CD1c-positive myeloid dendritic cell (primary cell): Measurements from ENCODE around the gene NTN1.

Experiments used
- DNase-seq: peaks from one replicate; pipeline ENCODE4 v3.0.0-alpha.2; 2016; ENCODE audit errors: extremely low spot score

The NTN1 gene

DNA sequence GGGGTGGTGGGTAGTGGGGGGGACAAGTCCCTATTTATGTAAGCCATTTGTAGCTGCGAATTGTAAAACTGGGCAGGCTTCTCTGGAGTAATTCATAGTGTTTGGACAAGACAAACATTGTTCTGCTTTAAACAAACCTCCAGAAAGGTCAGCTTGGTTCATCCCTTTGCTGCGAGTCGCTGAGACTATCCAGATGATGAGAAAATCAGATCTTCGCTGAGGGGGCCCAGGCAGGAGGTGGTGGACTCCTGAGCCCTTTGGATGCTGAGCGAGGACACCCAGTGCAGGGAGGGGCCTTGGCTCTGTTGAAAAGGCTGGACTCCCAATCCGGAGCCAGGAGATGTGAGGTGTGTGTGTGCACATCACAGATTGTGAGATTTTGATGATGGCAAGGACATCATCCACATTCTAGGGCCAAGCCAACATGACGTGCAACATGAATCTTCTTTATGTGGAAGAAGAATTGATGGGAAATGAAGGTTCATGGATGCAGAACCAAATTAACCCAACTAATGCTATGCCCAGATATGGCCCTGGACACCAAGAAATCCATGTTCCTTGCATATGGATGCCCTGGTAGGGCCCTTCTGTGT, 15.0 kb upstream of the NTN1 start:
- no peak for DNase-seq

DNA sequence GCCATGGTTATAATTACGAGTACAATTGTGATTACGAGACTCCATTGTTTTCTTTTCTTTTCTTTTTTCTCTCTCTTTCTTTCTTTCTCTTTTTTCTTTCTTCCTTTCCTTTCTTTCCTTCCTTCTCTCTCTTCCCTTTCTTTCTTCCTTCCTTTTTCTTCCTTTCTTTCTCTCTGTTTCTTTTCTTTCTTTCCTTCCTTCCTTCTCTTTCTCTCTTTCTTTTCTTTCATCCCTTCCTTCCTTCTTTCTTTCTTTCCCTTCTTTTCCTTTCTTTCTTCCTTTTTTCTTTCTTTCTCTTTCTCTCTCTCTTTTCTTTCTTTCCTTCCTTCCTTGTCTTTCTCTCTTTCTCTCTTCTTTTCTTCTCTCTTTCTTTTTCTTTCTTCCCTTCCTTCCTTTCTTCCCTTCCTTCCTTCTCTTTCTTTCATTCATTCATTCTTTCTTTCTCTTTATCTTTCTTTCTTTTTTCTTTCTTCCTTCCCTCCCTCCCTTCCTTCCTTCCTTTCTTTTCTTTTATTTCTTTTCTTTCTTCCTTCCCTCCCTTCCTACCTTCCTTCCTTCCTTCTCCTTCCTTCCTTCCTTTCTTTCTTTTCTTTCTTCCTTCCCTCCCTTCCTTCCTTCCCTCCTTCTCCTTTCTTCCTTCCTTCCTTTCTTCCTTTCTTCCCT, 14.1 kb upstream of the NTN1 start:
- DNase-seq, result no peak

DNA sequence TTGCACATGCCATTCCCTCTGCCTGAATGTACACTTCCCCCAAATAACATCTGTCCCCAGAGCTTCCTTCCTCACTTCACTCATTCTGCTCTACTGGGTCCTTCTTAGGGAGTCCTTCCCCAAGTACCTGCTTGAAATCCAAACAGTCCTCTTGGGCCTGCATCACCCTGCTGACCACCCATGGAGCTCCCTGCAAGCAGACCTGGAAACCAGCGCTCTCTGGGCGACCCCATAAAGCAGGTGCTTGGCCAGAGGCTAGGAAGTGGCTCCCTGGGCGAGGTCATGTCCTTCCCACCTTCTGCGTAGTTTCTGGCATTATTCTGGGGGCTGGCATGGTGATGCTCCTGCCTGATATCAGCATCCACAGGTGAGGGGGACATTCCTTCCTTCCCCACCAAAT, 12.2 kb upstream of the NTN1 start:
- no peak for DNase-seq

DNA sequence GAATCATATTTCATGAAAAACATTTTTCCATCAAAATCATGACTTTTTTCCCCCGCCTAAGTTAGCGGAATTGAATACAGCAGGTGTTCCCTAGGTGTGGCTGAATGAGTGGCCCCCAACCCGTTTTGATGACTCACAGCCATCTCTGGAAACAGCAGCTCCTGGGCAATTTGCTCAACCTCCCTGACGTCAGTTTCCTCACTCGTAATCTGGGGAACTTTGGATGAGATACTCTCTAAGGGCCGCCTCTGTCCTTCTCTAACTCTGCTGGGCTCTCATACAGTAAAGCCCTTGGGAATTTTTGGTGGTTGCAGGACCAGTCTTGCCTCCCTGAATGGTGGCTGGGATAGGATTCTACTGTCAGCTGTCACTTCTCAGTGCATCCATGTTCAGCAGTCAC, 11.6 kb upstream of the NTN1 start:
- no peak for DNase-seq

DNA sequence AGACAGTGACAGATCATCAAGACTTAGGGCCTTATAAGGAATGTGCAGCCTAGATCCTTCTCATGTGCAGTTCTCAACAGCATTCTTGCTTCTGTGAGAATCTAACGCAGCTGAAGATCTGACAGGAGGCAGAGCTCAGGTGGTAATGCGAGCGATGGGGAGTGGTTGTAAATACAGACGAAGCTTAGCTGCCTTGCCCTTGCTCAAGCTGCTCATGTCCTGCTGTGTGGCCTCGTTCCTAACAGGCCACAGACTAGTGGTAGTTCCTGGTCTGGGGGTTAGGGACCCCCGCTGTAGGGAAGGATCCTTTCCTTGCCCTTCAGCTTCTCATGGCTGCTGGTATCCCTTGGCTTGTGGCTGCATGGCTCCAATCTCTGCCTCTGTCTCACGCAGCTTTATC, 10.3 kb upstream of the NTN1 start:
- no peak for DNase-seq

DNA sequence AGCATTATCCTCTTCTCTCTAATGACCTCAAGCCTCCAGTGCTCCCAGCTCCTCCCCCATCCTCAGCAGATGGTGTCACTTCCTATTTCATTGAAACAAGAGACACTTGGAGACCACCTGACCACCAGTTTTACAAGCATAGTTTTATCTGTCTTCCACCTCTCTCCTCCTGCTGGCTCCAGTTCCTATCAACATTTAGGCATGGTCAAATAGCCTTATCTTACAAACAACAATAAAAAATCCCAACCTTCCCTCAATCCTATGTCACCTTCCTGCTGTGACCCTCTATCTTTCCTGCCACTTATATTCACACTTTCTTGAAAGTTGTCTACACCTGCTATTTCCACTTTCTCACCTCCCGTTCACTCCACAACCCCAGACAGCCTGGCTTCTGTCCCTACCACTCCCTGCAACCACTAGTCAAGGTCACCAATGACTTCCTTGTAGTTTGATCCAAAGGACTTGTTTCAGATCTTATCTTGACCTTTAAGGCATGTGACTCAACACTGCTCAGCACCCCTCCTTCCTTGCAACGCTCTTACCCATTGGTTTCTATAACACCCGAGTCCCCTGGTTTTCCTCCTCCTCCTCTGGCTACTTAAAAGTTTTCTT, 4.3 kb upstream of the NTN1 start:
- DNase-seq, result peak; percentile 33

DNA sequence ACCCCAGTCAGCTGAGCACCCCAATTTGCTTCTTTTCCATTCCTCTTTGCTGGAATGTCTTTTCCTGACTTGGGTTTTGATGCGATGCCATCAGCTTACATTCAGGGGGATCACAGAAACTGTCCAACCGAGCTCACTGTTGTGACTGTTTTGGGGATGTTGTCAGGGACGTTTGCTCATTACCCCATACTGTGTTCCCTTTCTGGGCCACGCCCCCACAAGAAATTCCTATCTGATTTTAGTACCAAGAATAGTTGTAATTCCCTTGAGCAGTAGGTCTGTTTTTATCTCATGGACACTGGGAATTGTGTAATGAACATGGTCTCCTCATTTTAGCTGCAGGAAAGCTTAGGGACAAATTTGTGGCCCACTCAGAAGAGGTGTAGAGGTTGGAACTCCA, 2.6 kb upstream of the NTN1 start:
- DNase-seq, result no peak

DNA sequence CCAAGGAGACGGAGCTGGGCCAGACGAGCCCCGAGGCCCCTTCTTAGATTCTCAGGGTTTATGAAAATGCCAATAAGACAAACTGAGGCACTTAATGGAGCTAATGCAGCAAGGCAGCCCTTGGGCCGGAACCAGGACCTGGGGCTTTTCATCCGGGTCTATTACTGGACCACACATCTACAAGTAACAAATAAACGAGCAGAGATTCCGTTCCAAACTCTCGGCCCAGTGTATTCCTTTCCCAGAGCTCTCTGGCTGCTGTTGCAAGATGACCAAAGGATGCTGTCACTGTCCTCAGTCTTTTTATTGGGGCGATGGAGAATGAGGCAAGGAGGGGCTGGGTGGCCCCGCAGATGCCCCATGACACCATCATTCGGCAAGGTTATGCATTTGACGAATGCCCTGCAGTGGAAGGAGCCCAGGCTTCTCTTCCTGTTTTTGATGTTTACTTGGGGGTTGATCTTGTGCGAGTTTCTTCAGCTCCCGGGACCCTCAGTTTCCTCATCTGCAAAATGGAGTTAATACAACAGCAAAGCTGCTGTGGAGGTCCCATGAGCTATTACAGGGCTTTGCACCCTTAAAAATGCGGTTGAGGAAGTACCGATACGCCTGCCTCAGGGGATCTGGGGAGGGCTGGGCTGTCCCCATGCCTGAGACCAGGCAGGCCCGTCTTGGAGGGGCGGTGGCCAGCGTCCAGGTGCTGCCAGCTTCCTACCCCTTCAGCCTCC, 1.1 kb upstream of the NTN1 start:
- DNase-seq, result peak; percentile 11

DNA sequence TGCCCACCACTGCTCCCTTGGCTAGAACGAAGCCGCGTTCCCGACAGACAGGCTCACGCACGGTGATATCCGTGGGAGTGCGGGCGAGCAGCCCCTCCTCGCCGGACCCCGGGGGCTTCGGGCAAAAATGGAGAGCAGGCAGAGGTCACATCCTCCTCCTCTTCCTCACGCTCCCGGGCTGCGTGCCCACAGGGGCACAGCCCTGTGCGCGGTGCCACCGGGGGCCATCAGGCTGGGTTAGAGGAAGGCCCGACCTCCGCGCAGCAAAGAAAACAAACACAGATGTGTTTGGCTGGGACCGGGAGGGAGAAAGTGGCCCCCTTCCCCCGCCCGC, 519 bp upstream of the NTN1 start:
- DNase-seq, result no peak

DNA sequence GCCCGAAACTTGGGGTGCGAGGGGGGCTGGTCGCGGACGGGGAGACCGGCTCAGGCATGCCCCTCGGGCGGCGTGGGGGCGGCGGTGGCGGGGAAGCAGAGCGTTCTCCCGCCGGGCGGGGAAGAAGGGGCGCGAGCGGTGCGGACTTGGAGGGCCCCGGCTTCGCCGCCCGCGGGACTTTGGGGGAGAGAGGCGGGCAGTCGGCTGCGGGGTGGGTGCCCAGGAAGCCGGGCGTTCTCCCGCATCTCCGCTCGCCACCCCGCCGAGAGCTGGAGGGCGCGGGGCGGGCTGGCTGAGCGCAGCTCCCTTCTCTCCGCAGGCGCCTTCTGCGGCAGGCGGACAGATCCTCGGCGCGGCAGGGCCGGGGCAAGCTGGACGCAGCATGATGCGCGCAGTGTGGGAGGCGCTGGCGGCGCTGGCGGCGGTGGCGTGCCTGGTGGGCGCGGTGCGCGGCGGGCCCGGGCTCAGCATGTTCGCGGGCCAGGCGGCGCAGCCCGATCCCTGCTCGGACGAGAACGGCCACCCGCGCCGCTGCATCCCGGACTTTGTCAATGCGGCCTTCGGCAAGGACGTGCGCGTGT, 772 bp downstream of the NTN1 start:
- DNase-seq, result no peak

DNA sequence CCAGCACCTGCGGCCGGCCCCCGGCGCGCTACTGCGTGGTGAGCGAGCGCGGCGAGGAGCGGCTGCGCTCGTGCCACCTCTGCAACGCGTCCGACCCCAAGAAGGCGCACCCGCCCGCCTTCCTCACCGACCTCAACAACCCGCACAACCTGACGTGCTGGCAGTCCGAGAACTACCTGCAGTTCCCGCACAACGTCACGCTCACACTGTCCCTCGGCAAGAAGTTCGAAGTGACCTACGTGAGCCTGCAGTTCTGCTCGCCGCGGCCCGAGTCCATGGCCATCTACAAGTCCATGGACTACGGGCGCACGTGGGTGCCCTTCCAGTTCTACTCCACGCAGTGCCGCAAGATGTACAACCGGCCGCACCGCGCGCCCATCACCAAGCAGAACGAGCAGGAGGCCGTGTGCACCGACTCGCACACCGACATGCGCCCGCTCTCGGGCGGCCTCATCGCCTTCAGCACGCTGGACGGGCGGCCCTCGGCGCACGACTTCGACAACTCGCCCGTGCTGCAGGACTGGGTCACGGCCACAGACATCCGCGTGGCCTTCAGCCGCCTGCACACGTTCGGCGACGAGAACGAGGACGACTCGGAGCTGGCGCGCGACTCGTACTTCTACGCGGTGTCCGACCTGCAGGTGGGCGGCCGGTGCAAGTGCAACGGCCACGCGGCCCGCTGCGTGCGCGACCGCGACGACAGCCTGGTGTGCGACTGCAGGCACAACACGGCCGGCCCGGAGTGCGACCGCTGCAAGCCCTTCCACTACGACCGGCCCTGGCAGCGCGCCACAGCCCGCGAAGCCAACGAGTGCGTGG, 1.5 kb downstream of the NTN1 start:
- DNase-seq, result peak; percentile 38

DNA sequence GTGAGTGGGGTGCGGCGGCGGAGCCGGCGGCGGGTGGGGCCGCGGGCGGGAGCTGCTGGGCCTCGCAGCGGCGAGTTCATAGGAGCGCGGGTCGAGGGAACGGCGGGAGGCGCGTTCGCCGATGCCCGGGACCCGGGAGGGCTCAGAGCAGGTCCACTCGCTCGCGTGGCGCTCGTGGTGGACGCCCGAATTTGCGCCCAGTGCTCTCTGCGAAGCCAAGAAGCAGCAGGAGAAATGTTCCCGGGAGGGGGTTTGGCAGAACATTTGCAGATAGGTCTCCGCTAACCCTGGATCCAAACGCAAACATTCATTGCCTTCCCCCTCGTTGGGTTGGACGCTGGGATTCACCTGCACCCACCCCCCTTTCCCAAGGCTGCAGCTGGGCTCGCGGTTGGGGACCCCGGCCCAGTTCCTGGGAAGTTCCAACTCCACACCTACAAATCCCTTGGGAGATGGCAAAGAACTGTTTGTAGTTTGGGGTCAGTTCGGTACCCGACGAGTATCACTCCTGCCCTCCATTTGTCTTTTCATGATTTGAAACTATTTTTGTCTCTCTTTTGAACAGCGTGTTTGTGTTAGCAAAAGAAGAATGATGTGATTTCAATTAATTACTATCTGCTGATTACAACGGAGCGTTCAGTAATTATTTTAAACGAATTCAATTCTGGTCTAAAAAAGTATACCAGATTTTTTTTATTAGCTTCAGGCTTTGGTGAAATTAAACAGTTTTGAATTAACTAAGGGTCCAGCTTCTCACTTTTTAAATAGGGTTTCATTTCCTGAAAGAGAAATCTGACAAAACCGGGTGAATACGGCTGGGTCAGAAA, 2.3 kb downstream of the NTN1 start:
- DNase-seq, result no peak

DNA sequence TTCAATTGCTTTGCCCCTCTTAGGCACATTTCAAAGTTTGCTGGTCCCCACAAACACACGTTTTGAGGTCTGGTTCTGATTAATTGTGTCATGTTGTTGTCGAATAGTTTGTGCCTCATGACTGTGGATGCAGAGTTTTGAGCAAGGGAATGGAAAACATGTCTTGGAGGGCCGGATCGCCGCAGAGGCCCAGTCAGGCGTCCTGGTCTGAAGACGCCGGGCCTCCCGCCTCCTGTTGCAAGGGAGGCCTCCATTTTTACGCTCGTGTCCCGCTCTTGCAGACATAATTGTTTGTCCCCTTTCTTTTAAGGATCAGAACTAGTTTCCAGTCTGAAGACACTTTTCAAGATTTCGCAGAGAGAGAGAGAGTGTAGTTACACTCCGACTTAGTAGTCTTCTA, 3.2 kb downstream of the NTN1 start:
- no peak for DNase-seq

DNA sequence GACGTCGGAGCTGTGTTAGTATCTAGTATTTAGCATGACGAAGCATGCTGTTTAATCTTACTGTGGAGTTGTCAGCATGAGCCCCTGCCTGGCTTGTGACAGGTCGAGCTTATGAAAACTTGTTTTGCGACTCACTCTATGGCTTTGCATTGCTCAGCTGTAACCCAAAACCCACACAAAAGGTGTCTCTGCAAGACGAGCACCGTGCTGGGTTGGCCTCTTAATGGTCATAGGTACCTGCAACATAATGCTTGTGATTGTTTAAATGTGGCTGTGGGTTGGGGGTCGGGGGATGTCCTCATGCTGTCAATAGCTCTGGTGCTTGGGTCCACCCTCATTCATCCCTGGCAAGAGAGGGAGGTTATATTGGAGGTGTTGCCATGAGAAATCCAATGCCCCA, 5.4 kb downstream of the NTN1 start:
- no peak for DNase-seq

DNA sequence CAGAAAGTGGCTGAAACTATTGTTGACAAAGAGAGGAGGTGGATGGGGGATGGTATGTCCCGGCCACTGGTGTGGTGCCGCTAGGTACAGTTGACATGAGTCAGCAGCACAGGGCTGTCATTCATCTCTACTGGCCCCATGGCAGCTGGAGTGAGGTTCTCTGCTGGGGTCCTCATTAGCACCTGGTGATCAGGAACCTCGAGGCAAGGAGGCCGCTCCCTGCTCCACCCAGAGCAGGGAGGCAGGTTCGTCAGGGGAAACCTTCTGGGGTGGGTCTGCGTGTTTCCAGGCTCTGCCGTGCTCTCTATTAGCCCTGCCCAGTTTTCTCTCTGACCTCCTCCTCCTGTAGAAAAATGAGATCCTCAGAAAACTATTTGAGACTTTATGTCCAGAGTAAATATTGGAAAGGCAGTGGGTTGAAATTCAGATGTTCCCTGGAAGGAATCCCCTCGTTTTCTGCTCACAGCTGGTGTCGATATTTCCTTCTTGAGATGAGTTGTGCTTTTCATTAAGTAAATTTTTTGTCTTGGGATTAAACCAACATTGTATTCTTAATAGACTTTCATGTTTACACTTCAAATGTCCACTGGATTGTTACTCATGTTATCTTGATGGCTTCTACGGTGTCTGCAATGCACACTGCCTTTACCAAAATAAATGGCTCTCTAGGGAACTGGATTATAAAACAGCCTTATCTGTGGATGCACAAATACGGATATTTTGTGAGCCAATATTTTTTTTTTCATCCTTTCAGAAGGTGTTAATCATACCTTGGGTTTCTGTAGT, 7.1 kb downstream of the NTN1 start:
- DNase-seq, result no peak

DNA sequence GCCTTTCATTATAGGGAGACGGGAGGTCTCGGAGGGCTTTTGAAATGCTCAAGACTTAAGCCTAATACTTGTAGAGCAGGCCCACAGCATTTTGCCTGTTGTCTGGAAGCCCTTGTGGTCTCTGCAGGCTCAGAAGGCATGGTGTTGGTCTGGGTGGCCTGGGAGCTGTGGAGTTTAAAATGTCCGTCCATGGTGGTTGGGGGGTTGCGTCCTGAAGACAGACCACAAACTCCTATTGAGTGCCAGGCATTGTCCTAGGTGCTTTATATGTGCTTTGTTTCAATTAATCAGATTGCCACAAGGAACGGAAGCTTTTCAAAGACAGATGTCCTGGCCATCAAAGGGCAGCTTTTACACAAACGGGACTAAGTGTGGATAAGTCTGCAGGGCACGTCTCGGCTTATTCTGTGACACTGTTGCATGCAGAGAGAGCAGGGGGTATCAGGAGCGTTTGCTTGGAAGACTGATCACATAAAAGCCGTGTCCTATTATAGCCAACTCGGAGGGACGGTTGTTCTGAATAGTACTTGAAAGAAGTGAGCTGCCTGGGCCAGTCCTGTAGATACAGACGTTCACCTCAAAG, 7.8 kb downstream of the NTN1 start:
- no peak for DNase-seq

DNA sequence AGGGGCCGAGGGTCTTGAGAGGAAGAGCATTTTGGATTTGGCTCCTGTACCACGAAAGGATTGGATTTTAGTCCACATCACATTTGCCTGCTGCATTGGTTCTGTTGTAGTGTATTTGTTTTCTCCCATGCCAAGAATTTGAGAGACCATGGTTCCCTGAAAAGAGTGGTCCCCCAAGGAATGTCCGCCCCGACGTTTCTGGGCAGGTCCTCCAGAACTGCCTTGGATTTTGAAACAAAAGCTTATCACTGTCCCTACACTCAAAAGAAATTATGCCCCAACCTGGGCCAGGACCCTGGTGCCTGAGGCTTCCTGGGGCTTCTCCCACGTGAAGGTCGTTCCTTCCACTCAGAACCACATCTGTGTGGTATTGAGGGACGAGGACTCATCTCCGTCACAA, 10.8 kb downstream of the NTN1 start:
- no peak for DNase-seq

DNA sequence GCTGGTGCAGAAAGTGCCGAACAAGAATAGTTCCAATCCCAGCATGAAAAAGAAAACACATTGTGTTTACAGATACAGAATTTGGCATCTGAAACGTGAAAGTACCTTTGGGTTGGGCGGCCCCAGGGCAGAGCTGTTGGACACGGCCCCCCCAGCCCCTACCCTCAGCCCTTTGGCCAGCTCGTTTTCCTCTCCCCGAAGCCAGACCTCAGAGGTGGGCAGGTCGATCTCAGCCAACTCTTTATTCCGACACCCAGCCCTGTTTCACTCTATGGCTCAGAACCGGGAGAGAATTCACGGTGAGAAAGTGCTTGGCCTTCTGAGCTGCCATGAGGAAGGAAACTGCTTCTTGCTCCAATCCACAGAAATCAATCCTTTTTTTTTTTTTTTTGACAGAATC, 11.3 kb downstream of the NTN1 start:
- DNase-seq, result no peak

DNA sequence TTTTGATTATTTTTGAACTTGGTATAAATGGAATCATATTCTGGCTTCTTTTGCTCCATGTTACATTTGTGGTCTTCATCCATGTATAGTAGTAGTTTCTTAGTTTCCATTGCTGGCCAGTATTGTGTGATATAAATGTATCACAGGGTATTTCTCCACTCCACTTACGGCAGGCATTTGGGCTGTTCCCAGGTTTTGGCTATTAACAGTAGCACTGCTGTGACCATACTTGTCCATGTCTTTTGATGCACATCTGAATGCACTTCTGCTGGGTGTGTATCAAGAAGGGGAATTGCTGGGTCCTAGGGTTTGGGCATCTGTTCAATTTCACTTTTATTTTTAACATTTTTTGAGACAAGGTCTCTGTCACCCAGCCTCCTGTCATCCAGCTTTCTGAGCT, 13.9 kb downstream of the NTN1 start:
- DNase-seq, result no peak

DNA sequence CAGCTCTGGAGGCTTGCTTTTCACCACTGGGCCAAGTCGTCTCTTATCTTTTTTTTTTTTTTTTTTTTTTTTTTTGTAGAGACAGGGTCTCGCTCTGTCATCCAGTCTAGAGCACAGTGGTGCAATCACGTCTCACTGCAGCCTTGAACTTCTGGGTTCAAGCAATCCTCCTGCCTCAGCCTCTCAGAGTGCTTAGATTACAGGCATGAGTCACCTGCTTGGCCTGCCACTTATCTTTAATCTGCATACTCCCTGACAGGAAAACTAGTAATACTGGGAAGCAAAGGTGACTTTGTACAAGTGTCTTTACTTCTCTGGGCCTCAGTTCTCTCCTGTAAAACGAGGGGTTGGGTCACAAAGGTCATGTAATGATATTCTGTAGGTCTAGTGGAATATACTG, 15.0 kb downstream of the NTN1 start:
- DNase-seq, result no peak
